ACC112 (cell line): Measurements from ENCODE around the gene SPRED2.

Experiments used
- H2AFZ ChIP-seq: fragments of 200-600 bp; sonication (generic); one replicate; pipeline ENCODE4 v1.6.0; 2017; ENCODE audit warnings: antibody characterized with exemption, low read length; ENCODE audit not compliant: unreplicated experiment
- H3K27ac ChIP-seq: fragments of 200-600 bp; sonication (generic); 2 replicates; pipeline ENCODE4 v1.5.1; 2014; ENCODE audit warnings: low read depth, mild to moderate bottlenecking, antibody characterized with exemption, low read length, moderate library complexity
- H3K27me3 ChIP-seq: fragments of 200-600 bp; sonication (generic); 2 replicates; pipeline ENCODE4 v1.6.1; 2014; ENCODE audit warnings: mild to moderate bottlenecking, antibody characterized with exemption, low read length, moderate library complexity, mixed read lengths; ENCODE audit not compliant: insufficient read depth
- H3K36me3 ChIP-seq: fragments of 200-600 bp; sonication (generic); 2 replicates; pipeline ENCODE4 v1.6.1; 2016; ENCODE audit warnings: mild to moderate bottlenecking, antibody characterized with exemption, low read length, moderate library complexity, mixed read lengths; ENCODE audit not compliant: insufficient read depth
- H3K4me1 ChIP-seq: fragments of 200-600 bp; sonication (generic); one replicate; pipeline ENCODE4 v1.6.1; 2016; ENCODE audit warnings: low read length, mixed read lengths; ENCODE audit not compliant: insufficient read depth, unreplicated experiment, control insufficient read depth
- H3K4me3 ChIP-seq: fragments of 200-600 bp; sonication (generic); 2 replicates; pipeline ENCODE4 v1.5.1; 2014; ENCODE audit warnings: mild to moderate bottlenecking, low read depth, low read length
- H3K79me2 ChIP-seq: fragments of 200-600 bp; sonication (generic); one replicate; pipeline ENCODE4 v1.6.0; 2016; ENCODE audit warnings: low read length; ENCODE audit not compliant: control insufficient read depth, unreplicated experiment, insufficient read depth

The SPRED2 gene

GRCh38 chr2:65294701-65295100 is 137.7 kb downstream of the SPRED2 start:
- Histone ChIP-seq H3K79me2 (no peaks in the 10 kb centered on the region), H3K4me1 (peaks cover 5% of the 10 kb centered on the region), H3K27me3 (no peaks in the 10 kb centered on the region), H3K4me3 (no peak overlapping the region), H2AFZ (no peak overlapping the region), H3K27ac (no peak overlapping the region), H3K36me3 (no peaks in the 10 kb centered on the region)

- no peak overlapping the region for H2AFZ ChIP-seq
- no peaks in the 10 kb centered on the region for H3K36me3 ChIP-seq
- H3K27me3 ChIP-seq: no peaks in the 10 kb centered on the region
- no peaks in the 10 kb centered on the region for H3K4me1 ChIP-seq
- no peaks in the 10 kb centered on the region for H3K79me2 ChIP-seq
- no peak overlapping the region for H3K27ac ChIP-seq
- H3K4me3 ChIP-seq: no peak overlapping the region
Measured at GRCh38 chr2:65294136-65294535, 138.3 kb downstream of the SPRED2 start.

- no peaks in the 10 kb centered on the region for H3K79me2 ChIP-seq
- H3K4me1 ChIP-seq: no peaks in the 10 kb centered on the region
- no peak overlapping the region for H3K4me3 ChIP-seq
- no peak overlapping the region for H2AFZ ChIP-seq
- H3K27me3 ChIP-seq: no peaks in the 10 kb centered on the region
- H3K27ac ChIP-seq: no peak overlapping the region
- no peaks in the 10 kb centered on the region for H3K36me3 ChIP-seq
Measured at GRCh38 chr2:65293376-65293775, 139.0 kb downstream of the SPRED2 start.

- no peaks in the 10 kb centered on the region for H3K27me3 ChIP-seq
Measured at GRCh38 chr2:65292461-65293011, 139.9 kb downstream of the SPRED2 start.

GRCh38 chr2:65292106-65292400 is 140.3 kb downstream of the SPRED2 start:
- Histone ChIP-seq H3K79me2 (no peaks in the 10 kb centered on the region), H3K27ac (no peak overlapping the region), H3K4me3 (no peak overlapping the region), H2AFZ (no peak overlapping the region), H3K4me1 (no peaks in the 10 kb centered on the region), H3K36me3 (no peaks in the 10 kb centered on the region), H3K27me3 (no peaks in the 10 kb centered on the region)

More at GRCh38 chr2:65292461-65293011, 139.9 kb downstream of the SPRED2 start:
- Histone ChIP-seq H2AFZ (no peak overlapping the region), H3K79me2 (no peaks in the 10 kb centered on the region), H3K36me3 (no peaks in the 10 kb centered on the region), H3K27ac (no peak overlapping the region), H3K4me1 (no peaks in the 10 kb centered on the region), H3K4me3 (no peak overlapping the region)

- Histone ChIP-seq H3K4me3 (no peak overlapping the region), H2AFZ (no peak overlapping the region), H3K4me1 (no peaks in the 10 kb centered on the region), H3K27me3 (no peaks in the 10 kb centered on the region), H3K79me2 (no peaks in the 10 kb centered on the region), H3K36me3 (no peaks in the 10 kb centered on the region), H3K27ac (no peak overlapping the region)
Measured at GRCh38 chr2:65291216-65292105, 140.9 kb downstream of the SPRED2 start.

GRCh38 chr2:65287364-65287763 is 145.0 kb downstream of the SPRED2 start:
- no peak overlapping the region for H2AFZ ChIP-seq
- no peaks in the 10 kb centered on the region for H3K27me3 ChIP-seq
- no peak overlapping the region for H3K4me3 ChIP-seq
- H3K36me3 ChIP-seq: no peaks in the 10 kb centered on the region
- H3K79me2 ChIP-seq: no peaks in the 10 kb centered on the region
- H3K27ac ChIP-seq: no peak overlapping the region
- no peaks in the 10 kb centered on the region for H3K4me1 ChIP-seq

GRCh38 chr2:65282477-65283053 is 149.8 kb downstream of the SPRED2 start:
- peaks cover 17% of the 10 kb centered on the region for H3K4me1 ChIP-seq
- H2AFZ ChIP-seq: no peak overlapping the region
- no peaks in the 10 kb centered on the region for H3K36me3 ChIP-seq
- H3K4me3 ChIP-seq: no peak overlapping the region
- no peak overlapping the region for H3K27ac ChIP-seq
- H3K79me2 ChIP-seq: no peaks in the 10 kb centered on the region
- no peaks in the 10 kb centered on the region for H3K27me3 ChIP-seq

GRCh38 chr2:65281627-65282351 is 150.6 kb downstream of the SPRED2 start:
- no peaks in the 10 kb centered on the region for H3K79me2 ChIP-seq
- no peak overlapping the region for H2AFZ ChIP-seq
- no peak overlapping the region for H3K4me3 ChIP-seq
- H3K27ac ChIP-seq: no peak overlapping the region
- H3K4me1 ChIP-seq: peaks cover 23% of the 10 kb centered on the region
- H3K27me3 ChIP-seq: no peaks in the 10 kb centered on the region
- no peaks in the 10 kb centered on the region for H3K36me3 ChIP-seq

- Histone ChIP-seq H3K27me3 (no peaks in the 10 kb centered on the region), H3K4me1 (peaks cover 27% of the 10 kb centered on the region), H3K4me3 (no peak overlapping the region), H3K27ac (no peak overlapping the region), H3K36me3 (no peaks in the 10 kb centered on the region), H2AFZ (no peak overlapping the region), H3K79me2 (no peaks in the 10 kb centered on the region)
Measured at GRCh38 chr2:65279756-65280155, 152.6 kb downstream of the SPRED2 start.
